H1 (cell line): ENCODE measurements around the gene INF2. TPM values are rescaled to one million over a fixed set of nuclear protein-coding genes. Genes with fewer than 3 reads are reported as not detected.

Experiments
- ASH2L ChIP-seq: fragments of 200-600, 300-600 bp; sonication (generic); IDR thresholded peaks from one replicate; pipeline ENCODE4 v1.7.1; 2017; ENCODE audit warnings: low read length
- CBX8 ChIP-seq: fragments of 300-800, 300-1000 bp; sonication (generic); IDR thresholded peaks from 2 replicates; pipeline ENCODE4 v1.7.1; 2016; ENCODE audit warnings: low read depth, low read length, borderline replicate concordance
- NANOG ChIP-seq: IDR thresholded peaks from 2 replicates; pipeline ENCODE4 v1.6.1; 2011; ENCODE audit warnings: low read length, low read depth, mild to moderate bottlenecking, inconsistent platforms; ENCODE audit not compliant: insufficient read depth, poor library complexity, severe bottlenecking
- NRF1 ChIP-seq: IDR thresholded peaks from 2 replicates; pipeline ENCODE4 v1.6.1; 2011; ENCODE audit warnings: mild to moderate bottlenecking, low read depth, low read length, improper control_type of control experiment
- SIN3A ChIP-seq, 2 experiments: IDR thresholded peaks in 1 of 2; conservative IDR thresholded peaks in 1 of 2; 2 replicates each; pipeline ENCODE4 v1.6.1; 2011 to 2012; ENCODE audit warnings: low read length in 2 of 2, improper control_type of control experiment in 1 of 2, low read depth in 1 of 2, mild to moderate bottlenecking in 1 of 2
- SIRT6 ChIP-seq: IDR thresholded peaks from one replicate; pipeline ENCODE4 v1.7.1; 2012; ENCODE audit warnings: low read length, inconsistent platforms
- TAF1 ChIP-seq: IDR thresholded peaks from 2 replicates; pipeline ENCODE4 v1.6.1; 2011; ENCODE audit warnings: mild to moderate bottlenecking, low read depth, low read length
- TCF12 ChIP-seq: IDR thresholded peaks from 2 replicates; pipeline ENCODE4 v1.6.1; 2011; ENCODE audit warnings: low read depth, mild to moderate bottlenecking, low read length
- polyA plus RNA-seq, 7 experiments: library from polyadenylated mRNA; depleted of rRNA in 3 of 7; stranded (reverse) in 5 of 7; unstranded in 2 of 7; fragments of >200 nt in 5 of 7; fragments of 200-250 nt in 2 of 7; gene quantifications; 1 replicate in 5 of 7; 2 replicates in 1 of 7; 4 replicates in 1 of 7; pipeline versions ENCODE4 v1.2.1 to v1.2.3, GENCODE V29; 2011 to 2013; ENCODE audit warnings: missing spikeins in 2 of 7, mixed read lengths in 2 of 7
- total RNA-seq: library from RNA; stranded (reverse); fragmentation: NEBNext Ultra II Directional; extraction: Animal tissue kit (Norgen Biotek cat#: 25700); gene quantifications from 2 replicates; pipeline ENCODE4 v1.2.1, GENCODE V29; 2021

The INF2 gene
- total and polyA plus RNA-seq, 2 of the 8 experiments (the other 6 are each of a cell fraction or from before 2014, with no cell fraction given) = 29.1 to 59.5 TPM

DNA sequence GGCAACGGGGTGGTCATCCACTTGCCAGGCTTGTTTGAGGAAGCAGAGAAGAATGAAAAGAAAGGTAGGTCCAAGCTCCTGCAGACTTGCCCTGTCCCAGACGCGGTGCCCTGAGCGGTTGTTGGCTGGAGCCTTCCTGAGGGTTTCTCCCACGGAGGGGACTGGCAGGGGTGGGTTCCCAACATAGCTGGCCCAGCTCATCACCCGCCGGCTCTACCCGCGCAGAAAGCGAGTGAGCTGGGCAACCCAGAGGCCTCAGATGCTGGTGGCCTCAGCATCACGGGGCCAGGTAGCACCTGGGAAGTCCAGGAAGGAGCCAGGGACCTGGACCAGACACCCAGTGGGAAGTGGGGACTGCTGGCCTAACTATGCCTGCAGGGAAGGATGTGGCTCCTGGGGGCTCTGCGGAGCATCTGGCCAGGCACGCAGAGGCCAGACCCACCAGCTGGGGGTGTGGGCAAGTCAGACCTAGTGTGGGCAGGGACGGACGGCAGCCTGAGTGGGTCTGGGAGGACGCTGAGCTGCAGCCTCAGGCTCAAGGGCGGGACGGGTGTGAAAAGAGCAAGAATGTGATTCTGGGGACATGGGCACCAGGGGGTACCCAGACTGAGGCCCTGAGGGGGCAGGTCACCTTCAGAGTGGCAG is 49.1 kb downstream of the INF2 start (continued):
- TF ChIP-seq ASH2L = no peak
- no peak for TF ChIP-seq NRF1
- TF ChIP-seq NANOG = no peak
- no peak for TF ChIP-seq TCF12
- no peak for TF ChIP-seq SIN3A (conservative IDR thresholded peaks at IDR 0.05 in 1 of 2, IDR thresholded peaks at IDR 0.05 in 1 of 2; ENCODE audit: low read depth in 1 of 2, low read length in 2 of 2)
- no peak for TF ChIP-seq CBX8
- TF ChIP-seq TAF1 = no peak
- TF ChIP-seq SIRT6 = no peak
